Measurements from ENCODE around the gene CITED4.

DNA sequence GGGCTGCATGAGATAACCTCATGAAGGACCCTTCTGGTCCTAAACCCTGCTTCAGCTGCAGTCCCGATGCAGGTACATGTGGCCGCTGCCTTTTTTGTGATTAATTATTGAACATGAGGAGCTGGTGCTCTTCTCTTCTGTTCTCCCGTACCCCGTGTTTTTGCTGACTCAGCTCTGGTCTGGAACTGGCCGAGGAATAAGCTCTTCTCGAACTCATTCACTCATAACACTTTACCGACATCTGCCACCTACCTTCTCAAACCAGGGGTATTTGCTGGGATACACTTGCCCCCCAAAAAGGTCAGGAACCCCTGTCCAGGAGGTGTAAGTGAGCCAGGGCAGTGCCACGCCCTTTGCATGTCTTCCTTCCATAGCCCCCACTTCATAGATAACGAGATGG lies 46.7 kb downstream of the CITED4 start:
- TF ChIP-seq CTCF (IDR thresholded peaks at IDR 0.05; ENCODE audit: insufficient read depth, low read depth, low read length) (no peak), EZH2 (IDR thresholded peaks at IDR 0.05; ENCODE audit: insufficient read depth, low read length) (no peak)
